Measurements from ENCODE around the gene RXRA.

Gene RXRA

GRCh38 chr9:134359493-134360179, 33.4 kb downstream of the RXRA start:
- no peak overlapping the region for H3K4me3 ChIP-seq (replicated peaks in 1 of 2; ENCODE audit: low read depth in 2 of 2, low read length in 2 of 2)
- DNase-seq (ENCODE audit: low read depth in 2 of 2) = no peak
- no peak for TF ChIP-seq CTCF (IDR thresholded peaks at IDR 0.05; ENCODE audit: low read depth, low read length)

GRCh38 chr9:134360180-134360759, 34.0 kb downstream of the RXRA start:
- no peak overlapping the region for H3K4me3 ChIP-seq (replicated peaks in 1 of 2; ENCODE audit: low read depth in 2 of 2, low read length in 2 of 2)
- no peak for TF ChIP-seq CTCF (IDR thresholded peaks at IDR 0.05; ENCODE audit: low read depth, low read length)
- DNase-seq (ENCODE audit: low read depth in 2 of 2) = no peak

- TF ChIP-seq CTCF (IDR thresholded peaks at IDR 0.05; ENCODE audit: low read depth, low read length) = no peak
- no peak overlapping the region for H3K4me3 ChIP-seq (replicated peaks in 1 of 2; ENCODE audit: low read depth in 2 of 2, low read length in 2 of 2)
- DNase-seq (ENCODE audit: low read depth in 2 of 2) = peak in 1 of 2 donors; percentile 73
These were observed 34.6 kb downstream of the RXRA start for GRCh38 chr9:134360897-134361296.

GRCh38 chr9:134361426-134361825, 35.2 kb downstream of the RXRA start:
- TF ChIP-seq CTCF (IDR thresholded peaks at IDR 0.05; ENCODE audit: low read depth, low read length) = no peak
- no peak for DNase-seq (ENCODE audit: low read depth in 2 of 2)
- H3K4me3 ChIP-seq (replicated peaks in 1 of 2; ENCODE audit: low read depth in 2 of 2, low read length in 2 of 2) = no peak overlapping the region

GRCh38 chr9:134361843-134362414, 35.7 kb downstream of the RXRA start:
- no peak for TF ChIP-seq CTCF (IDR thresholded peaks at IDR 0.05; ENCODE audit: low read depth, low read length)
- no peak for DNase-seq (ENCODE audit: low read depth in 2 of 2)
- no peak overlapping the region for H3K4me3 ChIP-seq (replicated peaks in 1 of 2; ENCODE audit: low read depth in 2 of 2, low read length in 2 of 2)

GRCh38 chr9:134363450-134363849, 37.2 kb downstream of the RXRA start:
- no peak overlapping the region for H3K4me3 ChIP-seq (replicated peaks in 1 of 2; ENCODE audit: low read depth in 2 of 2, low read length in 2 of 2)
- DNase-seq (ENCODE audit: low read depth in 2 of 2) = no peak
- TF ChIP-seq CTCF (IDR thresholded peaks at IDR 0.05; ENCODE audit: low read depth, low read length) = no peak

Data from cardiac fibroblast (primary cell).